Measurements from ENCODE around the gene TTC28.

The TTC28 gene

DNA sequence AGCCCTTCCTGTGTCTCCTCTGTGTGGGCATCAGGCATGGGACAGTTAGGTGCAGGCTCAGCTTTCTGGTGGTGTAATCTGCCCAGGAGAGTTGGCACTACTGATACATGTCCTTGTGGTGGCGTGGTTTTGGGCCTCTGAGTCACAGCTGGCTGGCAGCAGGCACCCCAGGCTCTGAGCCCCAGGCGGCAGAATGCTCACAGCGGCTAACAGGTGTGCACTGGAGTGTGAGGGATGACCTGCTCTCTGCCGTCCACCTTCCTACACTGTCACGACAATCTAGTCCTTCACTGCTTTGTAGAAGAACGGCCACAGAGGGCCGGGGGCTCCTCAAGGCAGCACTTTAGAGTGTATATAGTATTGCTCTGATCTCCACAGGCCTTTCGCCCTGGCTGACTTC lies 660.3 kb downstream of the TTC28 start:
- Histone ChIP-seq H4K20me1 (ENCODE audit: insufficient read depth, low read length, poor library complexity, severe bottlenecking) (peaks cover 4% of the 10 kb centered on the region), H3K36me3 (ENCODE audit: insufficient read depth, low read length) (peaks cover 37% of the 10 kb centered on the region; the same call in 1 of the 2 replicates), H3F3A (ENCODE audit: low read depth) (no peaks in the 10 kb centered on the region), H3K9ac (ENCODE audit: low read depth, low read length, poor library complexity, severe bottlenecking) (peak overlapping the region; percentile 2), H3K79me2 (ENCODE audit: insufficient read depth, low read length) (no peaks in the 10 kb centered on the region), H3K4me2 (ENCODE audit: low read depth, low read length, poor library complexity, severe bottlenecking) (peak overlapping the region; percentile 55), H3K27me3 (ENCODE audit: insufficient read depth, low read length, poor library complexity, severe bottlenecking) (no peaks in the 10 kb centered on the region), H2AFZ (ENCODE audit: low read length) (no peak overlapping the region), H3K9me3 (ENCODE audit: insufficient read depth, low read depth, low read length) (no peaks in the 10 kb centered on the region), H3K9me2 (replicated peaks; ENCODE audit: low read depth, low read length) (no peaks in the 10 kb centered on the region), H3K4me1 (ENCODE audit: insufficient read depth, low read length, poor library complexity, severe bottlenecking) (peaks cover 16% of the 10 kb centered on the region), H3K4me3 (ENCODE audit: low read length, poor library complexity, severe bottlenecking) (no peak overlapping the region)
- TF ChIP-seq EZH2phosphoT487 (IDR thresholded peaks at IDR 0.05; ENCODE audit: borderline replicate concordance) = no peak
- TF ChIP-seq, protein P1, sequence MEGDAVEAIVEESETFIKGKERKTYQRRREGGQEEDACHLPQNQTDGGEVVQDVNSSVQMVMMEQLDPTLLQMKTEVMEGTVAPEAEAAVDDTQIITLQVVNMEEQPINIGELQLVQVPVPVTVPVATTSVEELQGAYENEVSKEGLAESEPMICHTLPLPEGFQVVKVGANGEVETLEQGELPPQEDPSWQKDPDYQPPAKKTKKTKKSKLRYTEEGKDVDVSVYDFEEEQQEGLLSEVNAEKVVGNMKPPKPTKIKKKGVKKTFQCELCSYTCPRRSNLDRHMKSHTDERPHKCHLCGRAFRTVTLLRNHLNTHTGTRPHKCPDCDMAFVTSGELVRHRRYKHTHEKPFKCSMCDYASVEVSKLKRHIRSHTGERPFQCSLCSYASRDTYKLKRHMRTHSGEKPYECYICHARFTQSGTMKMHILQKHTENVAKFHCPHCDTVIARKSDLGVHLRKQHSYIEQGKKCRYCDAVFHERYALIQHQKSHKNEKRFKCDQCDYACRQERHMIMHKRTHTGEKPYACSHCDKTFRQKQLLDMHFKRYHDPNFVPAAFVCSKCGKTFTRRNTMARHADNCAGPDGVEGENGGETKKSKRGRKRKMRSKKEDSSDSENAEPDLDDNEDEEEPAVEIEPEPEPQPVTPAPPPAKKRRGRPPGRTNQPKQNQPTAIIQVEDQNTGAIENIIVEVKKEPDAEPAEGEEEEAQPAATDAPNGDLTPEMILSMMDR (conservative IDR thresholded peaks at IDR 0.05; ENCODE audit: low read length) = no peak

DNA sequence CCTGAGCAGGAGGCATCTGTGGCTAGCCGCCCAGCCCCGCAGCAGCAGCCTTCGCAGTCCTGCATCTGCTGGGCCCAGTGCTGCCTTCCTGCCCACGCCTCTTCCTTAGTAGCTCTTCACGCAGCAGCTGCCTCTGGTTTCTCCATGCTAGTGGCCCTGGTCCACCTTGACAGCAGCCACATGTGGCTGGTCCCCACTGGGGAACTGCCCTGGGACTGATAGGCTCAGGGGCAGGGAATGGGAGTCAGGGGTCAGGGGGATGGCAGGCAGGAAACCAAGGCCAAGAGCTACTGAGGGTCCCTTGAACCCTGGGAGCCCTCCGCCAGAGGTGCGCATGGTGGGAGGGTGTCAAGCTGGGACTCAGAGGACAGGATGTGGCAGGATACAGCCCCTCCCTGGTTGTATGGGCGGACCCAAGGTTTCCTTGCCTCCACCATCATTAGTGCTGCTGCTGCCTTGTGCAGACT lies 661.1 kb downstream of the TTC28 start:
- peak overlapping the region; percentile 55 for H3K4me2 ChIP-seq (ENCODE audit: low read depth, low read length, poor library complexity, severe bottlenecking)
- H3K9me2 ChIP-seq (replicated peaks; ENCODE audit: low read depth, low read length) = no peaks in the 10 kb centered on the region
- H3K4me3 ChIP-seq (ENCODE audit: low read length, poor library complexity, severe bottlenecking) = peak overlapping the region; percentile 12
- no peak overlapping the region for H2AFZ ChIP-seq (ENCODE audit: low read length)
- no peak for TF ChIP-seq EZH2phosphoT487 (IDR thresholded peaks at IDR 0.05; ENCODE audit: borderline replicate concordance)
- TF ChIP-seq, protein P1 (conservative IDR thresholded peaks at IDR 0.05; ENCODE audit: low read length) = no peak
- peaks cover 4% of the 10 kb centered on the region for H4K20me1 ChIP-seq (ENCODE audit: insufficient read depth, low read length, poor library complexity, severe bottlenecking)
- no peaks in the 10 kb centered on the region for H3F3A ChIP-seq (ENCODE audit: low read depth)
- no peaks in the 10 kb centered on the region for H3K27me3 ChIP-seq (ENCODE audit: insufficient read depth, low read length, poor library complexity, severe bottlenecking)
- H3K36me3 ChIP-seq (ENCODE audit: insufficient read depth, low read length) = peaks cover 40% of the 10 kb centered on the region; the same call in 1 of the 2 replicates
- no peaks in the 10 kb centered on the region for H3K79me2 ChIP-seq (ENCODE audit: insufficient read depth, low read length)
- peak overlapping the region; percentile 2 for H3K9ac ChIP-seq (ENCODE audit: low read depth, low read length, poor library complexity, severe bottlenecking)
- no peaks in the 10 kb centered on the region for H3K9me3 ChIP-seq (ENCODE audit: insufficient read depth, low read depth, low read length)
- peaks cover 16% of the 10 kb centered on the region for H3K4me1 ChIP-seq (ENCODE audit: insufficient read depth, low read length, poor library complexity, severe bottlenecking)

DNA sequence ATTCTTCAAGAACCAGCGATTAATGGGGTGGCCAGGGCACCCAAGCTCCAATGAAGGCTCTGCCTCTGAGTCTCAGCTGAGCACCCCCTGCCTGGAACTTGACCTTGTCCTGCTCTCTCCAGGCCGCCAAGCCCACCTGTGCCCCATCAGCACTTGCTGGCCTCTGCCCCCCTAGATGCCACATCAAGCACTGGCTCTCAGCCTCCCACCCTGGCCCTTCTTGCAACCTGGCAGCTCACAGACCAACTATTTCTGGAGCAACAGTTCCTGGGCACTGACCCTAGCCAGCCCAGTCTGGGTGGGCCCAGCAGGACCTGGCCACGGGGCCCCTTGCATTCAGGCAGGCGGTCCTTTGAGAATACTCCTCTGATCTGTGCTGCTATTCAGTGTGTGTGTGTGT lies 661.8 kb downstream of the TTC28 start:
- Histone ChIP-seq H3K9me3 (ENCODE audit: insufficient read depth, low read depth, low read length) (no peaks in the 10 kb centered on the region), H3K9me2 (replicated peaks; ENCODE audit: low read depth, low read length) (no peaks in the 10 kb centered on the region), H3K27me3 (ENCODE audit: insufficient read depth, low read length, poor library complexity, severe bottlenecking) (no peaks in the 10 kb centered on the region), H4K20me1 (ENCODE audit: insufficient read depth, low read length, poor library complexity, severe bottlenecking) (peaks cover 4% of the 10 kb centered on the region), H3K4me1 (ENCODE audit: insufficient read depth, low read length, poor library complexity, severe bottlenecking) (peaks cover 16% of the 10 kb centered on the region), H3K4me2 (ENCODE audit: low read depth, low read length, poor library complexity, severe bottlenecking) (no peak overlapping the region), H3F3A (ENCODE audit: low read depth) (no peaks in the 10 kb centered on the region), H3K36me3 (ENCODE audit: insufficient read depth, low read length) (peaks cover 45% of the 10 kb centered on the region; the same call in 1 of the 2 replicates), H2AFZ (ENCODE audit: low read length) (no peak overlapping the region), H3K9ac (ENCODE audit: low read depth, low read length, poor library complexity, severe bottlenecking) (no peak overlapping the region), H3K4me3 (ENCODE audit: low read length, poor library complexity, severe bottlenecking) (no peak overlapping the region), H3K79me2 (ENCODE audit: insufficient read depth, low read length) (no peaks in the 10 kb centered on the region)
- TF ChIP-seq, protein P1 (conservative IDR thresholded peaks at IDR 0.05; ENCODE audit: low read length) = no peak
- TF ChIP-seq EZH2phosphoT487 (IDR thresholded peaks at IDR 0.05; ENCODE audit: borderline replicate concordance) = no peak

All from Loucy (cell line).